IMR-90 (cell line): Measurements from ENCODE around the gene SLC26A8. TPM values are rescaled to one million over a fixed set of nuclear protein-coding genes. Genes with fewer than 3 reads are reported as not detected.
"Not testable (repeated sequence)": the region's sequence is repeated elsewhere in the genome, so short reads cannot be mapped to it uniquely, and the experiment has no call there.

Experiments
- ATAC-seq: fragments of 200-7000 bp; cut with Tn5 transposase; 2 replicates; pipeline ENCODE4 v1.9.1; 2020; ENCODE audit warnings: low read depth, mild to moderate bottlenecking, moderate library complexity
- BruUV-seq: library from RNA; stranded (reverse); fragments of 400-500 nt; replicated peaks from 2 replicates; lab custom pipeline; 2021; lab: Mats Ljungman, UMichigan
- CTCF ChIA-PET: fragments of 300-600 bp; formaldehyde crosslinking; extraction: SDS; loops from one replicate; lab custom pipeline; 2021; ENCODE audit warnings: antibody characterized with exemption; lab: Yijun Ruan, JAX
- POLR2A ChIA-PET: fragments of 300-600 bp; sonication (Branson Sonifier 250); formaldehyde crosslinking; loops from one replicate; lab custom pipeline; 2022; ENCODE audit warnings: antibody characterized with exemption; ENCODE audit not compliant: unreplicated experiment; lab: Charles Lee
- DNase-seq: peaks from one replicate; pipeline ENCODE4 v3.0.0; 2013
- H2AFZ ChIP-seq: replicated peaks from 2 replicates; pipeline ENCODE3; 2013; ENCODE audit warnings: low read length, mild to moderate bottlenecking; ENCODE audit not compliant: poor library complexity
- H2AK5ac ChIP-seq: 2 replicates; pipeline ENCODE4 v1.6.1; 2013; ENCODE audit warnings: low read depth, low read length, inconsistent platforms
- H2AK9ac ChIP-seq: replicated peaks from 2 replicates; pipeline ENCODE3; 2013; ENCODE audit warnings: mild to moderate bottlenecking, low read depth, low read length, moderate library complexity; ENCODE audit not compliant: poor library complexity
- H2BK120ac ChIP-seq: 2 replicates; pipeline ENCODE4 v1.6.1; 2013; ENCODE audit warnings: low read depth, low read length, inconsistent platforms
- H2BK15ac ChIP-seq: 3 replicates; pipeline ENCODE4 v1.6.1; 2013; ENCODE audit warnings: low read depth, low read length, inconsistent platforms
- H2BK20ac ChIP-seq: 2 replicates; pipeline ENCODE4 v1.6.1; 2013; ENCODE audit warnings: low read depth, mild to moderate bottlenecking, inconsistent platforms, low read length, moderate library complexity
- H2BK5ac ChIP-seq: 2 replicates; pipeline ENCODE4 v1.6.1; 2013; ENCODE audit warnings: mild to moderate bottlenecking, low read depth, low read length, inconsistent platforms; ENCODE audit not compliant: poor library complexity, severe bottlenecking
- H3K14ac ChIP-seq: replicated peaks from 2 replicates; pipeline ENCODE4 v1.6.1; 2013; ENCODE audit warnings: low read depth, low read length, inconsistent platforms
- H3K18ac ChIP-seq: 2 replicates; pipeline ENCODE4 v1.6.1; 2013; ENCODE audit warnings: low read depth, low read length, control low read depth
- H3K23ac ChIP-seq: 2 replicates; pipeline ENCODE4 v1.6.1; 2013; ENCODE audit warnings: low read depth, low read length, inconsistent platforms
- H3K27ac ChIP-seq: 2 replicates; pipeline ENCODE4 v1.5.1; 2013; ENCODE audit warnings: mild to moderate bottlenecking, control low read depth, low read length; ENCODE audit not compliant: insufficient read depth
- H3K27me3 ChIP-seq: 2 replicates; pipeline ENCODE4 v1.6.1; 2013; ENCODE audit warnings: low read length; ENCODE audit not compliant: control insufficient read depth, insufficient read depth
- H3K36me3 ChIP-seq: 2 replicates; pipeline ENCODE4 v1.6.1; 2013; ENCODE audit warnings: low read length, mixed read lengths; ENCODE audit not compliant: control insufficient read depth, insufficient read depth
- H3K4ac ChIP-seq: 2 replicates; pipeline ENCODE4 v1.6.1; 2013; ENCODE audit warnings: low read depth, low read length, inconsistent platforms
- H3K4me1 ChIP-seq: 2 replicates; pipeline ENCODE4 v1.6.1; 2013; ENCODE audit warnings: low read length, mixed read lengths; ENCODE audit not compliant: control insufficient read depth, insufficient read depth
- H3K4me2 ChIP-seq: 2 replicates; pipeline ENCODE4 v1.6.1; 2013; ENCODE audit warnings: low read depth, mild to moderate bottlenecking, control low read depth, low read length, moderate library complexity
- H3K4me3 ChIP-seq: 2 replicates; pipeline ENCODE4 v1.5.1; 2013; ENCODE audit warnings: low read depth, mild to moderate bottlenecking, control low read depth, low read length, moderate library complexity; ENCODE audit not compliant: insufficient read depth
- H3K56ac ChIP-seq: 2 replicates; pipeline ENCODE4 v1.6.1; 2013; ENCODE audit warnings: low read length, inconsistent platforms; ENCODE audit not compliant: insufficient read depth; ENCODE audit errors: extremely low read depth
- H3K79me1 ChIP-seq, 2 experiments: 2 replicates each; pipeline ENCODE4 v1.6.1; 2013; ENCODE audit warnings: low read length in 2 of 2, inconsistent platforms in 1 of 2, low read depth in 1 of 2
- H3K9ac ChIP-seq: 2 replicates; pipeline ENCODE4 v1.6.1; 2013; ENCODE audit warnings: low read depth, low read length, control low read depth
- H3K9me1 ChIP-seq: 2 replicates; pipeline ENCODE4 v1.6.1; 2013; ENCODE audit warnings: low read length, inconsistent platforms; ENCODE audit not compliant: insufficient read depth
- H3K9me3 ChIP-seq: 2 replicates; pipeline ENCODE4 v1.6.1; 2013; ENCODE audit warnings: low read length; ENCODE audit not compliant: control insufficient read depth, insufficient read depth
- H4K20me1 ChIP-seq: 2 replicates; pipeline ENCODE4 v1.6.1; 2013; ENCODE audit warnings: low read length, inconsistent platforms; ENCODE audit not compliant: insufficient read depth
- H4K5ac ChIP-seq: 2 replicates; pipeline ENCODE4 v1.6.1; 2013; ENCODE audit warnings: mild to moderate bottlenecking, low read depth, low read length, control low read depth
- H4K8ac ChIP-seq, 2 experiments: 2 replicates each; pipeline ENCODE4 v1.6.1; 2013; ENCODE audit warnings: low read depth in 2 of 2, low read length in 2 of 2, control low read depth in 1 of 2, inconsistent platforms in 1 of 2
- H4K91ac ChIP-seq: 2 replicates; pipeline ENCODE4 v1.6.1; 2013; ENCODE audit warnings: low read depth, low read length, inconsistent platforms; ENCODE audit not compliant: insufficient read depth
- CEBPB ChIP-seq: IDR thresholded peaks from 2 replicates; pipeline ENCODE4 v1.6.1; 2012; ENCODE audit warnings: low read depth, low read length, improper control_type of control experiment
- SMC3 ChIP-seq: fragments of 150-350 bp; IDR thresholded peaks from 2 replicates; pipeline ENCODE4 v1.6.1; 2016; ENCODE audit warnings: low read depth, mild to moderate bottlenecking, antibody characterized with exemption, low read length, moderate library complexity
- WGBS, 2 experiments: methylation state at CpG; one replicate each; pipeline versions ENCODE4 v1.1.5 to v1.1.7; 2013; ENCODE audit warnings: missing lambda C conversion rate in 2 of 2; ENCODE audit not compliant: insufficient read length in 1 of 2; ENCODE audit errors: extremely low coverage in 2 of 2; 5-methylcytosine and 5-hydroxymethylcytosine counted together
- dilution Hi-C: fragments of 300-500 bp; cut with HindIII; formaldehyde crosslinking; loops from one replicate; pipeline ENCODE4 v1.14.3; 2018; ENCODE audit warnings: low sequenced_read_pairs; ENCODE audit not compliant: unreplicated experiment
- in situ Hi-C: fragments of 300-500 bp; cut with MboI; formaldehyde crosslinking; loops from 3 replicates; pipeline ENCODE4 v1.14.3; 2019; ENCODE audit warnings: low sequenced_read_pairs, inconsistent platforms, mixed read lengths
- intact Hi-C: fragments of 100-400 bp; cut with micrococcal nuclease; formaldehyde crosslinking; loops from 2 replicates; pipeline ENCODE4 v1.10.0; 2022
- polyA plus RNA-seq, 3 experiments: library from polyadenylated mRNA; depleted of rRNA; stranded (reverse); fragments of >200 nt; gene quantifications; 2 replicates each; pipeline ENCODE4 v1.2.3, GENCODE V29; 2012; ENCODE audit warnings: low replicate concordance in 1 of 3
- total RNA-seq: library from RNA; depleted of rRNA; stranded (reverse); fragments of >200 nt; gene quantifications from 2 replicates; pipeline ENCODE4 v1.2.3, GENCODE V29; 2012

Gene SLC26A8
- total and polyA plus RNA-seq, 2 of the 4 experiments (the other 2 are of a cell fraction), result 0.07 TPM; not detected in 1

DNA sequence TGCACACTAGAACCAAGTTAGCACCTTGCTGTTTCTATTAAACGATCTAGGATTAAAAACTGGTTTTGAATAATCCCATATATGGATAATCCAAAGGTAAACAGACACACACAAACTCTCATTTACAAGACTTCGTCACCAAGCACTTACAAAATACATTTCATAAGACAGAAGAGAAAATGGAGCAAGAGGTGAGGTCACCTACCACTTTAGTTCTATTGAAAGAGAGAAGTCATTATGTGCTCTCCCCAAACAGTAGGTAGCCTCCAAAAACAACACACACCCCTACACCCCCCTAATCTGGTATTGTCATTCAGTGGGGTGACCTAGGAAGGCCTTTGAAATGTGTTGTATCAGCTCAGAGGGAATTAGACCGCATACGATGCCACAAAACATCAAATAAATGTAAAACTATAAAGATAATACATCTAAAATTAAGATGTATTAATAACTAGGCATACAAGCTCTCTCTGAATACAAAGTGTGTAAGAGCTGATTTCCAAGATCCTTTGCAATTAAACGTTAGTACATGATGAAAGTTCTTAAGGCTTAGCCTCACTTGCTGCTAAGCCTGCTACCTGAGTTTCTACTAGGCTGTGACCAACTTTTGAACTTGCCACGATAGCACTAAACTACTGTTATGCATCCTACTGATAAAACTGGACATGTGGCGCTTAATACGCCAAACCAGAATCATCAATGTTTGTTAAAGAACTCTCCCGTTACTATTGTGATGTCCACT lies 105.2 kb downstream of the SLC26A8 start:
- H3K14ac ChIP-seq, result peak overlapping the region; percentile 80
- H3K27me3 ChIP-seq, result no peaks in the 10 kb centered on the region
- H3K9ac ChIP-seq, result peak overlapping the region; percentile 65
- H3K18ac ChIP-seq, result no peak overlapping the region; the same call in 1 of the 2 replicates
- H3K27ac ChIP-seq, result peak overlapping the region; percentile 36
- CTCF ChIA-PET, result interaction anchor here (0.6 kb wide), 1 partner anchor 46 kb away, joined by 3 read pairs; no protein-coding TSS in a partner anchor
- H3K9me1 ChIP-seq, result no peaks in the 10 kb centered on the region
- ATAC-seq, result no peak; the same call in 1 of the 2 replicates
- intact Hi-C loops (loop anchor here (10.0 kb wide), 1 partner anchor 176 kb away; no protein-coding TSS in a partner anchor), dilution Hi-C loops (no loop called here), in situ Hi-C loops (no loop called here)
- no peaks in the 10 kb centered on the region; the same call in 1 of the 2 replicates for H4K20me1 ChIP-seq
- H4K5ac ChIP-seq, result peak overlapping the region; percentile 32; the same call in 1 of the 2 replicates
- no peak overlapping the region for H2BK120ac ChIP-seq
- H3K9me3 ChIP-seq, result no peaks in the 10 kb centered on the region
- no peak overlapping the region for H2BK20ac ChIP-seq
- H2AK5ac ChIP-seq, result peak overlapping the region; percentile 3; the same call in 1 of the 2 replicates
- peak overlapping the region; percentile 61 for H3K4me2 ChIP-seq
- POLR2A ChIA-PET, result no interaction called here
- H3K56ac ChIP-seq, result peak overlapping the region; percentile 28
- TF ChIP-seq CEBPB (peak; percentile 62; the same call in 1 of the 2 replicates), SMC3 (no peak)
- peaks cover 9 to 43% of the 10 kb centered on the region in 2 experiments; a peak in 3 of 4 replicates for H3K79me1 ChIP-seq
- no peak overlapping the region for H2BK15ac ChIP-seq
- peak overlapping the region; percentile 8 to 32; a peak in 1 of 4 replicates for H4K8ac ChIP-seq
- H2AFZ ChIP-seq, result peak overlapping the region; percentile 87
- H2BK5ac ChIP-seq, result peak overlapping the region; percentile 73
- WGBS, 2 experiments, result no CpG with 5 or more reads among the region's 9 CpGs
- peak overlapping the region; percentile 77 for H3K23ac ChIP-seq
- peak overlapping the region; percentile 88 for H3K4me3 ChIP-seq
- no peak overlapping the region for H4K91ac ChIP-seq
- DNase-seq, result peak; percentile 57
- no peaks in the 10 kb centered on the region; the same call in 1 of the 2 replicates for H3K4me1 ChIP-seq
- peaks cover 4% of the 10 kb centered on the region; the same call in 1 of the 2 replicates for H3K36me3 ChIP-seq
- peak overlapping the region; percentile 31; the same call in 1 of the 2 replicates for H3K4ac ChIP-seq
- BruUV-seq, result TSS peak; percentile 38
- peak overlapping the region; percentile 87 for H2AK9ac ChIP-seq

DNA sequence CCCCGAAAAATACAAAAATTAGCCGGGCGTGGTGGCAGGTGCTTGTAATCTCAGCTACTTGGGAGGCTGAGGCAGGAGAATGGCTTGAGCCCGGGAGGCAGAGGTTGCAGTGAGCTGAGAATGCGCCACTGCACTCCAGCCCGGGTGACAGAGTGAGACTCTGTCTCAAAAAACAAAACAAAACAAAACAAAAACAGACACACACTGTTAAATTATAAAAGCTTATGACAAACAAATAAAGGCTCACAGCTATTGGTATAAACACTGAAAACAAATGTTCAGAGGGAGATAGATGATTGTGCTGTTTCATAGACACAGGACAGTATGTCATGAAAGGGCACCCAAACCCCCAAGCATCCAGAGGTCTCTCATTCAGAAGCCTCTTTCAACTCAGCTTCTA lies 107.5 kb downstream of the SLC26A8 start:
- H4K91ac ChIP-seq, H2BK15ac ChIP-seq, H3K9me1 ChIP-seq, H2AK5ac ChIP-seq, H3K27ac ChIP-seq, dilution Hi-C loops, H2BK20ac ChIP-seq, H3K56ac ChIP-seq, BruUV-seq, H4K5ac ChIP-seq, H2AFZ ChIP-seq, H2BK120ac ChIP-seq, H3K9me3 ChIP-seq, H3K4me3 ChIP-seq, H3K4me2 ChIP-seq, H3K36me3 ChIP-seq, H3K4ac ChIP-seq, in situ Hi-C loops, H2AK9ac ChIP-seq, H3K4me1 ChIP-seq, ATAC-seq, H3K18ac ChIP-seq, H4K20me1 ChIP-seq, H3K27me3 ChIP-seq, POLR2A ChIA-PET, H3K9ac ChIP-seq, DNase-seq, H4K8ac ChIP-seq, H3K14ac ChIP-seq, H2BK5ac ChIP-seq: not testable (repeated sequence)
- WGBS, 2 experiments, result no CpG with 5 or more reads among the region's 6 CpGs
- intact Hi-C loops, result loop anchor here (10.0 kb wide), 1 partner anchor 178 kb away; no protein-coding TSS in a partner anchor
- CTCF ChIA-PET, result interaction anchor here (1.2 kb wide), 1 partner anchor 26 kb away, joined by 3 read pairs; no protein-coding TSS in a partner anchor
- peaks cover 9 to 50% of the 10 kb centered on the region in 2 experiments; a peak in 3 of 4 replicates for H3K79me1 ChIP-seq
- H3K23ac ChIP-seq, result 0 out of 2 replicates have a peak overlapping the region, but pooled peaks have one; percentile 6
